ENCODE results near the gene CCDC124. TPM values are rescaled to one million over a fixed set of nuclear protein-coding genes. Genes with fewer than 3 reads are reported as not detected.

The CCDC124 gene
- total RNA-seq, 1 donor from 2014 or later, result 59.7 TPM

- Histone ChIP-seq H3K36me3 (no peaks in the 10 kb centered on the region), H3K27me3 (no peaks in the 10 kb centered on the region), H3K27ac (no peak overlapping the region), H3K9me3 (no peaks in the 10 kb centered on the region), H3K4me3 (no peak overlapping the region), H3K4me1 (no peaks in the 10 kb centered on the region)
- intact Hi-C loops (cut with DNase I), result no loop called here
- no peak for DNase-seq (ENCODE audit: extremely low spot score in 2 of 2)
- TF ChIP-seq POLR2A (IDR thresholded peaks at IDR 0.05) (no peak), POLR2AphosphoS5 (IDR thresholded peaks at IDR 0.05; ENCODE audit: insufficient read depth in 1 of 2, low read depth in 1 of 2) (no peak), CTCF (IDR thresholded peaks at IDR 0.05) (no peak)
Observed at GRCh38 chr19:17968362-17968761, 35.5 kb downstream of the CCDC124 start.

DNA sequence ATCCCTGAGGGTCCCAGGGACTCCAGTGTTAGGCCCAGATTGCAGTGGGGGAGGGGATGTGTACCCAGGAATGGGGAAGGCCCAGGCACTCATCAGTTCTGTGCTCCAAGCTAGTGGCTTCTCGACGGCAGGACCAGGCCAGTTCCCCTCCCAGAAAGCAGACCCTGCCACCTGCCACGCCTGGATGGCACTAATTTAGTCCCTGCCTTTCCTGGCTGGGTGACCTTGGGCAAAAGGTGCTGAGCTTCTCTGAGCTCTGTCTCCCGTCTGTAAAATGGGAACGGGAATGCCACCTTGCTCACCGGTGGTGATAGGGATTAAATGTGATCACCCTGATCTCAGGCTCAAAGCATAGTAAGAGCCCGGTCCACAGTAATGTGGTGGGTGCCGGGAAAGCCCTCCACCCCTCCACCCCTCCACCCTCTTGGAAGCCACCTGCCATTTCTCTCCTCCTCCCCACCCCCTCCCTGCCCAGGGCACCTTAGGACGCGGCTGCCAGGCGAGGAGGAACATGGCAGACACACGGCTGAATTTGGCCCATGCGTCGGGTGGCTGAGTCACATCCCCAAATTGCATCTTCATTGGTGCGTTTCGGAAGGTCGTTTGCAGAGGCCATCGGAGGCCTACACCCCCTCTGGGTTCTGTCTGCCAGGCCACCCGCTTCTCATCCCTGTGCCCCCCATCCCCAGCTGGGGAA, 36.4 kb downstream of the CCDC124 start:
- intact Hi-C loops (cut with DNase I), result no loop called here
- no peak overlapping the region for H3K27ac ChIP-seq
- no peaks in the 10 kb centered on the region for H3K9me3 ChIP-seq
- H3K4me1 ChIP-seq, result no peaks in the 10 kb centered on the region
- no peak for DNase-seq (ENCODE audit: extremely low spot score in 2 of 2)
- no peaks in the 10 kb centered on the region for H3K27me3 ChIP-seq
- TF ChIP-seq CTCF (IDR thresholded peaks at IDR 0.05), result no peak
- no peak for TF ChIP-seq POLR2AphosphoS5 (IDR thresholded peaks at IDR 0.05; ENCODE audit: insufficient read depth in 1 of 2, low read depth in 1 of 2)
- TF ChIP-seq POLR2A (IDR thresholded peaks at IDR 0.05), result no peak
- no peak overlapping the region for H3K4me3 ChIP-seq
- H3K36me3 ChIP-seq, result no peaks in the 10 kb centered on the region

DNA sequence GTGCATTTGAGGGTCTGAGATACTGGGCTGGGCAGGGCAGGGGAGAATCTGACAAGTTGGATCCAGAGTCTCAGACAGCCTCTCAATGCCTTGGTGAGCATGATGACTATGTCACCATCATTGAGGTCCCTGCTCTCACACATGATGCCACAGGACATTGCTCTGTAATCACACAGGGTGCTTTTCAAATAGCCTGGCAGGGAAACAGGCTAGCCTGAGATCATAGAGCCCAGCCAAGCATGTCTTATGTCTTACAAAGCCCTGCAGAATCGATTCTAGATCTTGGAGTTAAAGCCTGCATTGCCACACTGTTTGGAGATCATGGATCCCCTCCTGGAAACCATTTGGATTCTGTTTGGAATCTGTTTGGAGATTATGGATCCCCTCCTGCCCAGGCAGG, 39.4 kb downstream of the CCDC124 start:
- Histone ChIP-seq H3K36me3 (no peaks in the 10 kb centered on the region), H3K4me1 (no peaks in the 10 kb centered on the region), H3K27me3 (no peaks in the 10 kb centered on the region), H3K9me3 (no peaks in the 10 kb centered on the region), H3K4me3 (no peak overlapping the region), H3K27ac (no peak overlapping the region)
- TF ChIP-seq CTCF (IDR thresholded peaks at IDR 0.05), result no peak
- TF ChIP-seq POLR2AphosphoS5 (IDR thresholded peaks at IDR 0.05; ENCODE audit: insufficient read depth in 1 of 2, low read depth in 1 of 2), result no peak
- TF ChIP-seq POLR2A (IDR thresholded peaks at IDR 0.05), result no peak
- intact Hi-C loops (cut with DNase I), result no loop called here
- no peak for DNase-seq (ENCODE audit: extremely low spot score in 2 of 2)

DNA sequence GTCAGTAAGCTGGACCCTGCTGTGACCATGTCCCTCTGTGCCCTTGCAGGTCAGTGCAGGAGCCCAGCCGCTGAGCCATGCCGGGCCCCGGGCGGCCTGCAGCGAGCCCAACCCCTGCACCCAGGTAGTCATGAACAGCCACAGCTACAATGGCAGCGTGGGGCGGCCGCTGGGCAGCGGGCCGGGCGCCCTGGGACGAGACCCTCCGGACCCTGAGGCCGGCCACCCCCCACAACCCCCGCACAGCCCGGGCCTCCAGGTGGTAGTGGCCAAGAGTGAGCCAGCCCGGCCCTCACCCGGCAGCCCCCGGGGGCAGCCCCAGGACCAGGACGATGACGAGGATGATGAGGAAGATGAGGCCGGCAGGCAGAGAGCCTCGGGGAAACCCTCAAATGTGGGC, 40.9 kb downstream of the CCDC124 start:
- Histone ChIP-seq H3K4me1 (no peaks in the 10 kb centered on the region), H3K27me3 (no peaks in the 10 kb centered on the region), H3K27ac (no peak overlapping the region), H3K9me3 (no peaks in the 10 kb centered on the region), H3K36me3 (no peaks in the 10 kb centered on the region), H3K4me3 (no peak overlapping the region)
- intact Hi-C loops (cut with DNase I), result no loop called here
- TF ChIP-seq POLR2A (IDR thresholded peaks at IDR 0.05) (no peak), CTCF (IDR thresholded peaks at IDR 0.05) (no peak), POLR2AphosphoS5 (IDR thresholded peaks at IDR 0.05; ENCODE audit: insufficient read depth in 1 of 2, low read depth in 1 of 2) (no peak)
- DNase-seq (ENCODE audit: extremely low spot score in 2 of 2), result no peak

DNA sequence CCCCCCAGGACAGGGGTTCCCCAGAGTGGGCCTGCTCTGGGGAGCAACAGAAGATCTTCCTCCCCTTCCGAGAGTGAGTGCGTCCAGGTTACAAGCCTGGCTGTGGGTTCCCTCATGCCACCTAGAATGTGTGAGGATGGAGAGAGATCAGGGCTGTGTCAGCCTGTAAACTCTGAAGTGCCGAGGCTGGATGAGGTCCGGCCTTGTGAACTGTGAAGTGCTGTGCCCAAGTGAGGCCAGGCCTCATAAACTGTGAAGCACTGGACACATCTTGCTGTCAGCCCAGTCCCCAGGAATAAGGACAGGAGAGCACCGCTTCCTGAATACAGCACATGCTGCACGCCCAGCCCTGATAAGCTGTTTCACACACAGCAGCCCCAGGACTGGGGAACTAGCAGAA, 41.7 kb downstream of the CCDC124 start:
- Histone ChIP-seq H3K4me1 (no peaks in the 10 kb centered on the region), H3K36me3 (no peaks in the 10 kb centered on the region), H3K4me3 (no peak overlapping the region), H3K27ac (no peak overlapping the region), H3K27me3 (no peaks in the 10 kb centered on the region), H3K9me3 (no peaks in the 10 kb centered on the region)
- intact Hi-C loops (cut with DNase I), result no loop called here
- DNase-seq (ENCODE audit: extremely low spot score in 2 of 2), result no peak
- TF ChIP-seq CTCF (IDR thresholded peaks at IDR 0.05) (no peak), POLR2AphosphoS5 (IDR thresholded peaks at IDR 0.05; ENCODE audit: insufficient read depth in 1 of 2, low read depth in 1 of 2) (no peak), POLR2A (IDR thresholded peaks at IDR 0.05) (no peak)
